Right kidney (tissue), 9 donors: Measurements from ENCODE around the gene PRR11.
"Not testable (repeated sequence)": the region's sequence is repeated elsewhere in the genome, so short reads cannot be mapped to it uniquely, and the experiment has no call there.

Experiments used
- DNase-seq: peaks from one replicate; pipeline ENCODE4 v3.0.0-alpha.2; 2016
- long read RNA-seq, 8 donors: transcript quantifications; one replicate each; lab custom pipeline, GENCODE V29; 2026

The PRR11 gene
- long read RNA-seq, donor 1, partial matches to known transcripts: 0 of 1 reads
- long read RNA-seq, donor 1, other reads (novel, unspliced or antisense): 0 of 1 reads
- long read RNA-seq, donor 2, partial matches to known transcripts: 0 of 1 reads
- long read RNA-seq, donor 2, other reads (novel, unspliced or antisense): 0 of 1 reads
- long read RNA-seq, donor 3: 0 reads
- long read RNA-seq, donor 4, partial matches to known transcripts: 0 of 4 reads
- long read RNA-seq, donor 4, other reads (novel, unspliced or antisense): 0 of 4 reads
- long read RNA-seq, donor 5: 0 reads
- long read RNA-seq, donor 6: 0 reads
- long read RNA-seq, donor 7: 0 reads
- long read RNA-seq, donor 8, partial matches to known transcripts: 0 of 3 reads
- long read RNA-seq, donor 8, other reads (novel, unspliced or antisense): 0 of 3 reads

DNA sequence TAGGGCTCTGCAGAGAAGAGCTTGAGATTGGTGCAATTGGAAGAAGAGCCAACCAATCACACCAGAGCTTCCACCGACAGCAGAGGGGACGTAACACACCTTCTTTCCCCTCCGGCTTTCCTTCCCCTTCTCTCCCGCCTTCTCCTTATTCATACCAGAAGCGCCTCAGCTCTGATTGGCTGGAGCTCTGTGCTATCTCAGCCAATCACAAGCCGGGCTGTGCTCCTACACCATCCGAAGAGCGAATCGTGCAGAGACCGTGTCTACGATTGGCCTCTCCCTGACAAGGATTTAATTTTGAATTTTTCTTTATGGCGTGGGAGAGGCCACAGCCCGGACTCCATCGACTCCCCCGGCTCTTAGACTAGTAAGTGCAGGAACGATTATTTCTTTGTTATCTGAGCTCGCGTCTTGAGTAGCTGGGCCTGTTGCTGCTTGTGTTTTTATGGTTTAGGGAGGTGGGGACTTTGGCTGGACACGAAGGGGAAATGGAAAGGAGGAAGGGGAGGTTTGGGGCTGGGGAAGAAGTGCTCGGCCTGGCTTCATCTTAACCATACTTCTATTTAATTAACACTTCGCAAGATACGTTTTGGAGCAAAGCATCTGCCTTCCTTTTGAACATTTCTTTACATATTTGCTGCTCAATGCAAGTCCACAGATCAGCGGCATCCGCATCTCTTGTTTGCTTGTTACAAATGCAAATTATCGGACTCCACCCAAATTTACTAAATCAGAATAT, at the start of gene PRR11:
PRR11 (plus strand) TSS at position 308 of the 739 bp plus-strand sequence. CDS start 14,007 bp downstream, outside the sequence.
- no peak for DNase-seq

DNA sequence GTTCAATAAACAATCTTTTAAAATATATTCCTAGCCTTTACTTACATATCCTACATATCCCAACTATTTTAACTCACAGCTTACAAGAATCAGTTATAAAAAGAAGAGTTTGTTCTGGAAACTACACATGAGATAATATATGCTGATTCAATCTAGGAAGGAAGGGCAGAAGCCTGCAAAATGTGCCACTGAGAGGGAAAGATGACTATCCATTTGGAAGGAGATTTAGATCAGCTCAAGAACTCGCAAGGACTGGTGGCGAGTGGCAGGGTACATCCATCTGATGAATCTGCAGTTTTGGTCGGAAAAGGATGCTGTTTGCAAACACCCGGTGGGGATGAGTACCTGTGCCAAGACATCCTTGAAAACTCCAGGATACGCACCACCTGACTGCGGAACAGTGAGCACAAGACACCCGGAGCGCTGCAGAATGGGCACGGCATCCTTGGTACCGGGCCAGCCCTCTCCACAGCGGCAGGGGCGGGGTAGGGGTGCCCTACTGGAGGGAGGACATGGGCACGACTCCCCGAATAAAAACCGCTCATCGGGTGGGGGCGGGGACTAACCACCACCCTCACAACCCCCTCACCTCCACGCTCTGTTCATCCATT, 49.6 kb upstream of the PRR11 start:
- DNase-seq: no peak

DNA sequence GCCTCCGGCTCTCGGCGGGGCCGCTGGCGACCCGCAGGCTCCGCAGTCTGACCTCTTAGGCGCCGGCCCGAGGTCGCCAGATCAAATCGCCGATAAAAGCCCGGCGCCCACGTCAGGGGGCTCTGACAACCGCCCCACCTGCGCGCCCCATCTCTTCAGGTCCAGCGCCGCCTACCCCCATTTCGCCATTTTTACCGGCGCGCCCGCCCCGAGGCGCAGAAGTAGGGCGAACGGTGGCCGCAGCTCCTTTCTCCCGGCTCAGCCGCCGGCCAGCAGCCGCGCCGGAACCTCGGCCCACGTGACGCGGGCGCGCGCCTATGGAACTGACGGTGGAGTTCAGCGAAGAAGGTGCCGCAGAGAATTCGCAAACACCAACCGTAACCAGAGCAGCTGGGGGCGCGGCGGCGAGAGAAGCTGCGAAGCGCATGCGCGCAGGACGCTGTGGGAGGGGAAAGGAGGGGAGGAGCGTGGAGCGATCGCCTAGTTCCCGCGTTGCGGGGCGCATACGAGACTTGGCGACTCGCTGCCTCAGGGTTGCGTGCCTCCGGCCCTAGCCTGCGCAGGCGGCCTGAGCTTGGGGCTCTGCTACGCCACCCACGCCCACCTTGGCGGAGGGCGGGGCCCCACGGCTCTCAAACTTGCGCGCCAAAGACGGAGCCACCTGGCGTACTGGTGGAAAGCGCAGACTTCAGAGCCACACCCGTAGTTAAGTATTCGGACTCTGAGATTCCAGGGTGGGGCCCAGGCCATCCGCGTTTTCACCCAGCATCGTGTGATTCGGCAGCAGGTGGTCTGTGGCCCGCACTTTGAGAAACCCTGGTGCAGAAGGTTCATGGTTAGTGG, 48.9 kb upstream of the PRR11 start, which contains the start of gene TRIM37:
TRIM37 (minus strand) TSS at position 418 of the 843 bp plus-strand sequence. CDS start 419 bp downstream, outside the sequence.
- DNase-seq: peak; percentile 96

DNA sequence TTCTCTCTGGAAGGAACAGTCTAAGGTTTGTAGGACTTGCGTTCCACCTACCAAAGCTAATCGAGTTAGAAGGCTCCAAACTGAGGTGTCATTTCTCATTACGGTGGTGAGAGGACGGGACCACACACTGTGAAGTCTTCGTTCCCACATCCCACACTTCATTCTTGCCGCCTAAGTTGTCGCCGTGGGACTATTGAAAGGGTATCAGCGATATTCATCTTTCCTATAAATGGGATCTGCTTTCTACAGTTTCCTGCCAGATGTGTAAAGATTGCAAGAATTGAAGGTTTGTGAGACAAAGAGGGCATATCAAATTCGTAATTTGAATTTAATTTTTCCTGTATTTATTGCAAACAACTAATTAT, 48.3 kb upstream of the PRR11 start:
- DNase-seq: no peak

DNA sequence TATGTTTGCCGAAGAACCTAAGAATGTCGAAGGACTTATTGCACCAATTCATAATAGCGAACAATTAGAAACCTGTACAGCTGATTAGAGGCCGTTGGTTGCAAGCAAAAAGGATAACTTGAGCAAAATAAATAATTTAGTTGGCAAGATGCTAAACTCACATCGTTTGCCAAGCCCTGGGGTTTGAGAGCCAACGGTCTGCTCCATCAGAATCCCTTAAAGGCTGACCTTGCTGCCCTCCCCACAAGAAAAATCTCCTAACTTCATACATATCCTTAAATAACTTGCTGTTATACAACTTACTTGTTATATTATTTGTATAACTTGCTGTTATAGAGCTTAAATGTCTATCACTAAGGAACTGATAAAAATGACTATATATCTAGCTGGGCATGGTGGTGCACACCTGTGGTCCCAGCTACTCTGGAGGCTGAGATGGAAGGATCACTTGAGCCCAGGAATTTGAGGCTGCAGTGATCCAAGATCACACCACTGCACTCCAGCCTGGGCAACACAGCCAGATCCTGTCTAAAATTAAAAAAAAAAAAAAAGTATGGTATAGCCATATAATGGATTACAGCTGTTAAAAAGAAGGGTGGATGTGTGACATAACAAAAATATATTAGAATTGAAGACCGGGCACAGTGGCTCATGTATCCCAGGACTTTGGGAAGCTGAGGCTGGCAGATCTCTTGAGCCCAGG, 47.0 kb upstream of the PRR11 start:
- DNase-seq: no peak

DNA sequence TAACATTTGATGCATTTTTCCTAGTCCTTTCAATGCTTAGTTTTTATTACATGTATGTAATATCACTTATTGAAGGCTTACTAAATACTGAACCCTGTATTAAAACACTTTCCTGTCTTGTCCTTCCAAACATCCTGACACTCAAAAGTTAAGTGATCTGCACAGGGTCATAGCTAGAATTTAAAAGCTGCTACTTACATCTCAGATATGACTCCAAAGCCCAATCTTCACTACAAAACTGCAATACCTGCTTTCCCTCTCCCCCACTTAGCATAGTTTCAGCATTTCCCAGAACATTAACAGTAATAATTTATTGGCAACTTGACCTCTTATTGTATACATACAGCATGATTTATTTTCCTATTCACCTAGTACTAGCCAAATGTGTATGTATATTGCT, 44.6 kb upstream of the PRR11 start:
- DNase-seq: no peak

DNA sequence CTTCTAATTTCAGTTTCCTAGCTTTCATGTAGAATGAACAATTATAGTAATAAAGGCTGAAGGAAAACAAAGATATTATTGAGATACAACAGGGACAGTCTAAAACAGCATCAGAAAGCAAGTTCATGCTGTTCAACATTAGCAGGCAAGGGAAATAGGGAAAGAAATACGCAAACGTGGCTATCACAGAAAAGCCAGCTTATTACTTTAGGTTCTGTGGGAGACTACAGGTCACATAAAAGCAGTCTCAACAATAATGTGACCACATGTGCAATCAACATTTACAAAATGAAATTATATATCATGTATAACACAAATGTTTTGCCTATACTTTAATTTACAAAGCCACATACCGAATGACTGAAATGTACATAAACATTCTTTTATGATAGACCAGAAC, 44.0 kb upstream of the PRR11 start:
- DNase-seq: no peak

DNA sequence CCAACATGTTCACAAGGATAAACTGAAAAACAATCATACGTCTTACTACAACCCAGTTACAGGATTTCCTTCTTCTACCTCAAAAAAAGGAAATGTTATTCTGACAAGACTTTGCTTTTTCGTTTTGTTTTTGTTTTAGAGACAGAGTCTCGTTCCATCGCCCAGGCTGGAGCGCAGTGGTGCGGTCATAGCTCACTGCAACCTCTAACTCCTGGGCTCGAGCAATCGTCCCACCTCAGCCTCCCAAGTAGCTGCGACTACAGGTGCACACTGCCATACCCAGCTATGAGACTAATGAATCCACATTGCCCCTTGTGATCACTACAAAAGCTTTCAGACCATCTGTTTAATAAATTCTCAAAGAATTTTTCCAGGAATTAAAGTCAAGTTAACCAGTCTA, 40.1 kb upstream of the PRR11 start:
- DNase-seq: no peak

DNA sequence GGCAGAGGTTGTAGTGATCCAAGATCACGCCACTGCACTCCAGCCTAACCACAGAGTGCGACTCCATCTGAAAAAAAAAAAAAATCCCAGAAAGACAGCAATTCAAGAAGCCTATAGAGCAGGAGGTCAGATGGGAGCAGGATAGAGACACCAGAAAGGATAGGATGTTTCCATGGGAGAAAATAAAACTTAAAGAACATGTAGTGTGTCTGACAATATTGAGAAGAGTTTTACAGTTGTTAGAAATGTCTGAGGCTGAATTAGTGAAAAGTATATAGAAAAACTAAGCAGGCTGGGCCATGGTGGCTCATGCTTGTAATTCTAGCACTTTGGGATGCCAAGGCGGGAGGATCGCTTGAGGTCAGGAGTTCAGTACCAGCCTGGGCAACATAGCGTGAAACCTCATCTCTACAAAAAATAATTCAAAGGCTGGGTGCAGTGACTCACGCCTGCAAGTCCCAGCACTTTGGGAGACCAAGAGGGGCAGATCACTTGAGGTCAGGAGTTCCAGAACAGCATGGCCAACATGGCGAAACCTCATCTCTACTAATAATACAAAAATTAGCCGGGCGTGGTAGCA, 33.6 kb upstream of the PRR11 start:
- no peak for DNase-seq

DNA sequence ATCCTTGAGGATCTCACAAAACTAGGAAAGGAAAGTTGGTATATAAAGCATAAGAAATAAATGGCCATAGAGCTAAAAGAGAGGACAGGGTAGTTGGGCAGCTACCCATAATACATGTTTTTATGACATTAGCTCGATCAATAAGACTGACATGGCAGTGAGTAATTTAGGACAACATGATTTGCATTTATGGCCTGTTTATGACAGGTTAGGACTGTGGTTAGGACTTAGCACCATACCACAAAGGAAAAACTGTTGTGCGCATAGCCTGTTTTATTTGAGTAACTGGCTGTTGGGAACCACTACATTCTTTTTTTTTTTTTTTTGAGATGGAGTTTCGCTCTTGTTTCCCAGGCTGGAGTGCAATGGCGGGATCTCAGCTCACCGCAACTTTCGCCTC, 30.9 kb upstream of the PRR11 start:
- no peak for DNase-seq

DNA sequence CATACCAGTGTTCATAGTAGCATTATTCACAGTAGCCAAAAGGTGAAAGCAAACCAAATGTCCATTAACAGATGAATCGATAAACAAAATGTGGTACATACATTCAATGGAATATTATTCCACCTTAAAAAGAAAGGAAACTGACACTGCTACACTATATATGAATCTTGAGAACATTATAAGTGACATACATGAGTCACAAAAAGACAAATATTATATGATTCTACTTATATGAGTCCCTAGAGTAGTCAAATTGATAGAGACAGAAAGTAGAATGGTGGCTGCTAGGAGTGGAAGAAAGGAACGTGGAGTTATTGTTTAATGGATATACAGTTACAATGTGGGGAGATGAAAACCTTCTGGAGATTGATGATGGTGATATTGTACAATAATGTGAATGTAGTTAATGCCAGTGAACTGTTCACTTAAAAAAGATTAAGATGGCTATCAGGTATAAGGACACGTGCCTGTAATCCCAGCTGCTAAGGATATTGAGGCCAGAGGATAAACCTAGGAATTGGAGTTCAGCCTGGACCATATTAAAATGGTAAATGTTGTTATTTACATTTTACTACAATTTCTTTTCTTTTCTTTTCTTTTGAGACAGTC, 28.6 kb upstream of the PRR11 start:
- no peak for DNase-seq

DNA sequence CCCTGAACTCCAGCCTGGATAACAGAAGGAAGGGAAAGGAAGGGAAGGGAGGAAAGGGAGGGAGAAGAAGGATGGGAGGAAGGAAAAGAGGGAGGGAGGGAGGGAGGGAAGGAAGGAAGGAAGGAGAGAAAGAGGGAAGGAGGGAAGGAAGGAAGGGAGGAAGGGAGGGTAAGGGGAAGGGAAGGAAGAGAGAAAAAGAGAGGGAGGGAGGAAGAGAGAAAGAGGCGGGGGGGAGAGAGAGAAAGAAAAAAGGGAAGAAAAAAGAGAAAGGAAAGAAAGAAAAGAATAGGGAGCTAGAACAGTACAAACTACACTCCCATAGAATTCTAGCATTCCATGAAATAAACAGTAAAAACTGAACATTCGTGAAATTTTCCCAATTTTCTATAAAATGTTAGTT, 25.7 kb upstream of the PRR11 start:
- DNase-seq: no peak

DNA sequence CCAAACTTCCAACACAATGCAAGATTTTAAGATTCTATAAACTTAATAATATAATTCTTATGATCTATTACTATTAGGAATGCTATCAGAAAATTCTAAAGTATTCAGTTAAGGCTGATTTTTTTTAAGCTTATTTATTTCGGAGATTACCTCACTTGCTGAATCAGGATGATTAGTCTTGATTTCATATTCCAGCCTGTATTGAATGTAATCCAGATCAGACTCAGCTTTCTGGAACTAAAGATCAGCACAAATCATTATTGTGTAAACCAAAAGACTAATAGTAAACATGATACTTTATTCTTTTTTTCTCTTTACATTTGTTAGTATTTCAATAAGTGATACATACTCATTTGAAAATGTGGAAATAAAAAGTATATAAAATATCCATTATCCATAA, 24.4 kb upstream of the PRR11 start:
- no peak for DNase-seq

DNA sequence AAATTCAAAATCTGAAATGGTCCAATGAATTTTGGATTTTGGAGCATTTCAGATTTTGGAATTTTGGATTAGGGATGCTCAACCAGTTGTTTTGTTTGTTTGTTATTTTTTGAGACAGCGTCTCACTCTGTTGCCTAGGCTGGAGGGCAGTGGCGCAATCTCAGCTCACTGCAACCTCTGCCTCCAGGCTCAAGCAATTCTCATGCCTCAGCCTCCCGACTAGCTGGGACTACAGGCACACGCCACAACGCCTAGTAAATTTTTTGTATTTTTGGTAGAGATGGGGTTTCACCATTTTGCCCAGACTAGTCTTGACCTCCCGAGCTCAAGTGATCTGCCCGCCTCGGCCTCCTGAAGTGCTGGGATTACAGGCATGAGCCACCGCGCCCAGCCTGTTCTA, 17.2 kb upstream of the PRR11 start:
- DNase-seq: not testable (repeated sequence)

DNA sequence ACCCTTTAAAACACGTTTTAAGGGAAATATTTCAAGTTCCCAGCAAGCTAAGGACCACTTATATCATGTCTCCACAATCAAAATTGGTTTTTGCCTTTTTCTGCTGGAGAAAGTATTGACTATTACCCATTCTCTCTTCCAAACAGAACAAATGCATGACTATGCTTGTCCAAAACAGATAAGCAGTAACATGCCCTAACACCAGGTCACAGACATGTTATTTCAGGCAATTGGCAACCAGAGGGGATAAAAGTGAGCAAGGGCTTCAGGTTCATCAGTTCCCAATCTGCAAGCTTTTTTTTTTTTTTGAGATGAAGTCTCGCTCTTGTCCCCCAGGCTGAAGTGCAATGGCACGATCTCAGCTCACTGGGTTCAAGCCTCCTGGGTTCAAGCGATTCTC, 15.6 kb upstream of the PRR11 start:
- DNase-seq: no peak

DNA sequence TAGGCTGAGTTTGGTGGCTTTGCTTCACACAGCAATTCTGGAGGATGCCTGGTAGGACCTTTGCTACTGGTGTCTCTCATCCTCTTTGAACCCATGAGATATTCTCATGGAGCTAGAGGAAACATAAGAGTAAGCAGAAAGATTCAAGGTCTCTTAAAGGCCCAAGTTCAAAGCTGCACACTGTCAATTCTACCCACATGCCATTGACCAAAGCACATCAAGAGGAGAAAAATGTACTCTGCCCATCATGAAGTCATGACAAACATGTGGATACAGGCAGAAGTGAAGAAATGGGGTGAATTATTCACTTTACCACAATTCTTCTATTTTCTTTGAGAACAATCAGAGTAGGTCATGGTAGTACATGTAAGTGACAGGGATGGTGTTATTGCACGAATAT, 13.7 kb upstream of the PRR11 start:
- no peak for DNase-seq

DNA sequence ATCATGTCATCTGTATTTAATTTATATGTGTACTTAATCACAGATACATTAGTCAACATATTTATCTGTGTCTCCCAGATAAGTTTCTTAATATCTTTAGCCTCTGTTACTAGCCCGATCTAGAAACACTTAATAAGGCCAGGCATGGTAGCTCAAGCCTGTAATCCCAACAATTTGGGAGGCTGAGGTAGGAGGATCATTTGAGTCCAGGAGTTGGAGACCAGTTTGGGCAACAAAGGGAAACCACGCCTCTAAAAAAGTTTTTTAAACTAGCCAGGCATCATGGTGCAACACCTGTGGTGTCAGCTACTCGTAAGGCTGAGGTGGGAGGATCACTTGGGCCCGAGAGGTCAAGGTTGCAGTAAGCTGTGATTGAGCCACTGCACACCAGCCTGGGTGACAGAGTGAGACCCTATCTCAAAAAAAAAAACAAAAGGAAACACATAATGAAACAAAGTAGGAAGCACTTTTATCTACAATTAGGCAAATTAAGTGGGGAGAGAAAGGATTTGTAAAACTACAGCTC, 9.9 kb upstream of the PRR11 start:
- DNase-seq: no peak

DNA sequence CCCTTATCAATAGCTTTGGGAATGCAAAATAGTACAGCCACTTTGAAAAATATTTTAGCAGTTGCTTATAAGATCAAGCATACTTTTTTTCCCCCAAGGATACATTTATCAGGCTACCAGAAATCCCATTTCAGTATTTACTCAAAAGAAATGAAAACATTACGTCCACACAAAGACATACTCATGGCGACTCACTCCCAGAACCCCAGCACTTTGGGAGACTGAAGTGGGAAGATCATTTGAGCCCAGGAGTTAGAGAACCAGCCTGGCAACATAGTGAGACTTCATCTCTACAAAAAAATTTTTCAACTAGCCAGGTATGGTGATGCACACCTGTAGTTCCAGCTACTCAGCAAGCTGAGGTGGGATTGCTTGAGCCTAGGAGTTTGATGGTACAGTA, 6.5 kb upstream of the PRR11 start:
- no peak for DNase-seq

DNA sequence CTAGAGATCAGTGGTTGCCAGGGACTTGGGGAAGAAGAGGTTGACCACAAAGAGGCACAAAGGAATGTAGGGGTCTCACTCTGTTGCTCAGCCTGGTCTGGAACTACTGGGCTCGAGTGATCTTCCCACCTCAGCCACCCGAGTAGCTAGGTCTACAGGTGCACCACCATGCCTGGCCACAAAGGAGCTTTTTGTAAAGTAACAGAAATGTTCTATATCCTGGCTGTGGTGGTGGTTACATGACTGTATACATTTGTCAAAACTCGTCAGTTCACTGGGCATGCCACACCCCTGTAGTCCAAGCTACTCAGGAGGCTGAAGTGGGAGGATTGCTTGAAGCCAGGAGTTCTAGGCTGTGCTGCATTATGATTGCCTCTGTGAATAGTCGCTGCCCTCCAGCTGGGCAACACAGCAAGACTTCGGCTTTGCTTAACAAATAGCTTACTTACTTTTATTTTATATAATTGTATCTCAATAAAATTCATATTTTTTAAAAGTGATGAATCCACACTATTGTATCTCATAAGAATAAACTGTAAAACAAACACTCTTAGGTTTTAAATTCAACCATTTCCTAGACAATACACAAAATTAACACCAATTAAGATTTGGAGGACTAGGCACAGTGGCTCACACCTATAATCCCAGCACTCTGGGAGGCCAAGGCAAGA, 5.6 kb upstream of the PRR11 start:
- no peak for DNase-seq

DNA sequence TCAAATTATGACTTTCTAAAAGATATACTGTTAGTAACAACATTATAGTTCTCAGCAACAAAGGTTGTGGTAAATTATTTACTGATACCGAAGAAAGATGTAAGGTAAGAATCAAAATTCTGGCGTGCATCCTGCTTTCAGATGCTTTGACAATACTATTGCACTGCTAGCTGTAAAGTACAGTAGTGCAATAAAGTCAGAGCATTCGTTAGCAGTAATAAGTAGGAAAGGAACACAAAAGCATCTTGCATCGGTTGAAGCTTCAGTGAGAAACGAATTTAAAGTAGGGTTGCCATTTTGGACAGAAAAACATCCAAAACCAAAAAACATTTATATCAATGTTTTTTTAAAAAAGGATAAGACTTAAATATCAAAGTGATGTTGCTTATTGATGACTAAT, 4.5 kb upstream of the PRR11 start:
- DNase-seq: no peak
